Measurements from ENCODE around the gene IMMP2L.

GRCh38 chr7:111089822-111090426, 472.4 kb downstream of the IMMP2L start:
- TF ChIP-seq CTCF (IDR thresholded peaks at IDR 0.05) (peak; percentile 43 to 70 (median 53)), POLR2A (IDR thresholded peaks at IDR 0.05) (no peak)

Measured in uterus (tissue), 2 donors.